ENCODE results near the gene MSGN1.
A peak's percentile ranks its signal among the peaks of the same experiment; 100 is the strongest.

MSGN1 gene

DNA sequence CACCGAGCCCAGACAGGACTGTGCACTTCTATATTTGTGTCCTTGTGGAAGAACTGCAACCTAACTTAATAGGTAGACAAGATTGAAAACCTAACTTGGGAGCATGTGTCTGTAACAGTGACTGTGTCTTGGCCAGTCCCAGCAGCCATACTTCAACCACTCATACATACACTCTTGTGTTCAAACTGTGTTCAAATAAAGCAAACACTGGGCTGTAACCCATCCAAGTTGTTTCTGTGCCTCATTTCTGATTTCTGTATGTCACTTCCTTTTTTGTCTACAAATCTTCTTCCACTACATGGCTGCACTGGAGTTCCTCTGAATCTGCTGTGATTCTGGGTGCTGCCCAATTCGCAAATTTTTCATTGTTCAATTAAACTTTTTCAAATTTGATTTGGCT is 31.0 kb downstream of the MSGN1 start:
- DNase-seq, result no peak

DNA sequence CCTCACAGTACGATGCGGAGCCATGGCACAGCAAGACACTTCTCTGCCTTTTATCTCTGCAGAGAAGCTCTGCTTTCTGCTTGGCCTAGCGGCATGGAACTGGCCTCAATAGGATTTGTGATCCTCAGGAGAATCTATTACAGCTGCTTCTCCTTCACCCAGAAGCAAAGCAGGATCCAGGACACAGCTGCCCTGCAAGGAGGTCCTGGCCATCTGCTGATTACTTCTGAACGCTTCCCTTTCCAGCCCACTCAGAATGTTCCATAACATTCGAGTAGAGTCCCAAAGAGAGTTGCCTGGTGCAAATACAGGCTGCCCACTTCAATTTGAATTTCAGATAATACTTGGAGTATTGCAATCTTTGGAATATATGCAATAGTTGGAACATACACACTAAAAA is 33.0 kb downstream of the MSGN1 start:
- no peak for DNase-seq

DNA sequence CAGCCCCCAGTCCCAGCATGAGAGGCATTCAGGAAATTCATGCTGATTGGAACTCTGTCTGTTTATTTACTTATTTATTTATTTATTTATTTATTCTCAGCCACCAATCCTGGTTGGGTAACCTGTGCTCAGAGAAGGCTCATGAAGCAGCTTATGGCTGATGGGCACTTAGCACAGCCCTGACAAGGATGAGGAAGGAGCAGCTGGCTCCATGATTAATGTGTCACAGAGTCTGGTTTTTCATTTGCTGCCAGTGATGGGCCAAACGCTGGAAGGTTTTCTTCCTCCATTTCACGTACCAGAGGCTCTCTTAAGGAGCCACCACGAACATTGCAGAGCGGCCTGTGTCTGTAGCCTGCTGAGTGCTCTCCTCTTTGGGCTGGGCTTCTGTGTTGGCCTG is 33.9 kb downstream of the MSGN1 start:
- DNase-seq, result no peak

DNA sequence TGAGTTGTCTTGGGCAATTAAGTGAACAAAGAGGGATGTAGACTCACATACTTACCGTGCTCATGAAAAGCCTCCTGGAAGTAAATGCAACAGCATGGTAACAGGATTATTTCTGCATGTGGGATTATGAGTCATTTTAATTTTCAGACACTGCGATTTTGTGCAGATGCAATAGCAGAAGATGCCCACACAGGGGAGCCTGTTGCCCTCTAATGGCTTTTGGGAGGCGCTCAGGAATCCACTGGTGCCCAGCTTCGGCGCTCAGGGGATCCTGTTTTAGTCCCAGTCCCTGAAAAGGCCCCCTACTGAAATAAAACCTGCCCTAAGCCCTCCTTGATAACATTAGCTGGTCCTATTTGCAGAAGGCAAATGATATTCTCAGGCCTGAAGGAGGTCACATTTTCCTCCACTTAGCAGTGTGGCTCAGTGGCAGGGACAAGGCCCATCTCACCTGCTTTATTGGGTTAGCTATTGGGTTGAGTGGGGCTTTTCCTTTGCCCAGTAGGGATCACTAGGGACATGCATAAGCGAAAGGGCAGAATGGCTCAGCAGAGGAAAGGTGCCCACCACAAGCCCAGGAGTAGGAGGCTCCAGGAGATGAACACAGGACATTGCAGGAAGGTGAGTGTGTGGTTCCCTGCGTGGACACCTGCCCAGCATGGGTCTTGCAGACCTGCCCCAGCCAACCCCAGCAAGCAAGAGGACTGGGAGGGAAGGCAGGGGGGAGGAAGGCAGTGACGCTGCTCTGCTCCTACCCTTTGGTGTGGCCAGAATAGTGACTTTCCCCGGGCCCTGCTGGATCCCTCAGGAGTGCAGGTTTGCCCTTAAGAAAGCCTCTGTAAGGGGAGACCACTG is 35.7 kb downstream of the MSGN1 start:
- peak in 37 of 51 donors; percentile 0 to 65 (median 17) for DNase-seq

DNA sequence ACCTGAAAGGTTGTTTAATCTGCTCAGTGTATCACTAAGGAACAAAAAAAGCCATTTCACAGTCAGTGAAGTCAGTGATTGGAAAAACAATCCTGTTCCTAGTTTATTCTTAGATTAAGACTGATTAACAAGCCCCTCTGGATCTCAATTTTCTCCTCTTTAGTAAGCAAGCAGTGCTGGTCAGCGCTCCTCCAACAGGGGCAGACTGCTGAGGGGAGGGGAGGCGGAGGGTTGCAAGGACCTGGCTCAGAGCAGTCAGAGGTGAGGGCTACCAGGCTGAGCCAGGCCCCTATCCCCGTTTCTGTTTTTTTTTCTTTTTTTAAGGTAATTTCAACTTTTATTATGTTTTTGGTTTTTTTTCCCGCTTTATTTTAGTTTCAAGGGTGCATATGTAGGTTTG is 37.5 kb downstream of the MSGN1 start:
- no peak for DNase-seq

DNA sequence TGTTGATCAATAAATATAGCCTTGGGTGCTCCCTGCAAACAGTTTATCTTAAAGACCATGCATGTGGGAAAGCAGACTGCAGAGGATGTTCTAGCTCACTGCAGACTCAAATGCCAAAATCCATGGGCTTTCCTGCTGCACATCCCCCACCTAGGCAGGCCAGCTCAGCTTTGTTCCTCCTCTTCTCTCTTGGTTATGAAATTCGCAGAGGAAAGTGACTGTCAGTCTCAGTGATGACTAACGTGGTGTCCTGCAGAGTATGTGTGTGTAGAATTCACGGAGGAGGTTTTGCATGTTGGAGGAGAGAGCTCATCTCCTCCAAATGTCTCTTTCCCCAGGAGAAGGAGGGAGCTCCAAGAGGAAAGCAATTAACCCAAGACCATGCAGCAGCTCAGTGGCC is 40.8 kb downstream of the MSGN1 start:
- DNase-seq, result peak in 2 of 51 donors; percentile 6 to 26

DNA sequence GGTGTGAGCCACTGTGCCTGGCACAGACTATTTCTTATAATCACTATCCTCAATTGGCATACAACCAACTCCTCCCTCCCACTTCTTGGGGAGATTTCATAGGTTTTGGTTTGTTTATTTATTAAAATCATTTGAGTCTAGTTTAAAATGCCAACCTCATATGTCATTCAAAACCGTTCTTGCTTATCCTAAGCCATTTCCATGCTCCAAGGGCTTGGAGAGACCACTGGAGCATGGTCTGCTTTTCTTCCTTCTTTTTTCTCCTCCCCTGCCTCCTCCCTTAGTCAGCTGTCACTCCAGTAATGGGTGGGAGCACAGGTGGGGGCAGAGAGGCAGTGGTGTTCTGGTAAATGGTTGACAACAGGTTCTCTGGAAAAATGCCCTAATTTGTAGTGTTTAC is 41.8 kb downstream of the MSGN1 start:
- no peak for DNase-seq

DNA sequence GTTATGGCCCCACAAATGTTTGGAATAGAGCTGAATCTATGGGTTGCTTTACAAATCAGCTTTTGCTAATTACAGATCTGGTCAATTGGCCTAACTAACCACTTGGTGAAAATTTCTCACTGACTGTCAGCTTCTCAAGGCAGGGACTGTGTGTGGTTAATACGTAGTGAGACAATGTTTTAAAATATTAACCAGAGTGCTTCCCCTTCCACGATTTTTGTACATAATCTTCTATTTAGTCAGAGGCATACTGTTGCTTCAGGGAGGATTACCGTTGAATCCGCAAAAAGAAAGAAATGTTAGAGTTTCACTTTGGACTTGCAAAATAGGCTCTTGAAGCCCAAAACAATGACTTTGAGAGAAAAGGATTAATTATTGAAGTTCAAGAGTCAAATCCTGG is 47.3 kb downstream of the MSGN1 start:
- DNase-seq, result no peak

DNA sequence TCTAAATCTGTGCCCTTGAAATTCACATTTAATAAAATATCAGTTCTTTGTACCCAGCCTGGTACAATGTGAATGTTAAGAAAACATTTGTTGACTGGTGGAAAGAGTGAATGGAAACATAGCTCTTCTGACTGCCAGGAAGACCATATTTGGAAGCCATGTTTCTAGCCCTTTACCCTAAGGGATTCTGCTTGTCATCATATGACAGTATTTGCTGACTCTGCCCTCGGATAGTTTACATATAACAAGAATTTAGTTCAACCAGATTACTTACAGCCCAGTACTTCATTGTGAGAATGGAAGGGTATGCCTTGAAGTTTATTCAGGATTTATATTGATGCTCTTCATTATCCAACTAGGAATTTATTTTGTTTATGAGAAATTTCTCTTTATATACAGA is 48.4 kb downstream of the MSGN1 start:
- no peak for DNase-seq

DNA sequence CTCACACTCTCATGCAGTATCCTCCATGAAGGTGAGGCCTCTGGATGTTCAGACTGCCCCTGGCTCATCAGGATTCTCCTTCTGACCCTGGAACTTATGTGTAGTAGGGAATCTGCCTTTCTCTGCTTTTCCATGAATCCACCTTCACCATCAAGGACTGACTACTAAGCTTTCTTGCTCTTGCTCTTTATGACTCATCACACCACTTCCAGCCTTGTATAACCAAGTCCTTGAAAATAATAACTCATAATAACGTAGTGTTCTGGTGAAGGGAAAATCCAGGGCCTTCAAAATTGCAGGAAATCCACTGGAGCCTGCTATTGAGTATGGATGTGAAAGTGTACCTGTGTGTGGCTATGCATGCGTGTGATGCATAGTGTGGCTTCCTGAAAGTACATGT is 50.9 kb downstream of the MSGN1 start:
- no peak for DNase-seq
